Measurements from ENCODE around the gene MAP3K1. TPM values are rescaled to one million over a fixed set of nuclear protein-coding genes. Genes with fewer than 3 reads are reported as not detected.

The MAP3K1 gene
- total RNA-seq, 4 donors from 2014 or later: 19.4 to 26.3 (median 19.7) TPM

- no peak for TF ChIP-seq CTCF (IDR thresholded peaks at IDR 0.05; ENCODE audit: low read depth)
Observed at GRCh38 chr5:56858777-56859442, 43.6 kb downstream of the MAP3K1 start.

GRCh38 chr5:56861893-56862485 is 46.6 kb downstream of the MAP3K1 start:
- no peak for TF ChIP-seq CTCF (IDR thresholded peaks at IDR 0.05; ENCODE audit: low read depth)

DNA sequence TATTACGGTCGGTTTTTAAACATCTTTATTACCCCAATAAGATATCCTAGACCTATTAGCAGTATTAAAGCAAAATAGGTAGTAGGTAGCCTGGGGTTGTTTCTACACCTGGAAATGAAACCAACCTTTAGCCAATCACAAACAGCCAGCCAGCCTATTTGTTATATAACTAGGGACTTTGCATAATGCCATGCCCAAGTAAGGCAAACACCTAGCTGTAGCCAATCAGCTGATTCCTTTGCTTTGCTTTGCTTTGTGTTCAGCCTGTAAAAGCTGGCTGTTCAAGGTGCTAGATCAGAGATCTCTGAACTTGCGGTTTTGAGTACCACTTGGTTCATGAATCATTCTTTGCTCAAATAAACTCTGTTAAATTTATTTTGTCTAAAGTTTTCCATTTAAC is 47.6 kb downstream of the MAP3K1 start:
- no peak for TF ChIP-seq CTCF (IDR thresholded peaks at IDR 0.05; ENCODE audit: low read depth)

DNA sequence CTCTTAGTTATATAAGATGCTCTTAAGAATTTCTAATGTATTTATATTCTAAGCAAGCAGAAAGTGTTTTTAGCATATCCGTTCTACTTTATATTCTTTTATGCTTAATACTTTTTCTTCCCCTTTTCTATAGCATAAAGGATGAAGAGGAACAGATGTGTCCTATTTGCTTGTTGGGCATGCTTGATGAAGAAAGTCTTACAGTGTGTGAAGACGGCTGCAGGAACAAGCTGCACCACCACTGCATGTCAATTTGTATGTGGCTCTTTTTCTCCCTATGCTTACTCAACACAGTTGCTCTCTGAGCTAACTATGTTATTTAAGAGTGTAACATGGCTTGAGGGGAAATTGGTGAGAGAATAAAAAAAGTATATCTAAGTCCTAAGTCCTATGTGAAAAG is 56.4 kb downstream of the MAP3K1 start:
- no peak for TF ChIP-seq CTCF (IDR thresholded peaks at IDR 0.05; ENCODE audit: low read depth)

- no peak for TF ChIP-seq CTCF (IDR thresholded peaks at IDR 0.05; ENCODE audit: low read depth)
Observed at GRCh38 chr5:56873056-56873455, 57.7 kb downstream of the MAP3K1 start.

DNA sequence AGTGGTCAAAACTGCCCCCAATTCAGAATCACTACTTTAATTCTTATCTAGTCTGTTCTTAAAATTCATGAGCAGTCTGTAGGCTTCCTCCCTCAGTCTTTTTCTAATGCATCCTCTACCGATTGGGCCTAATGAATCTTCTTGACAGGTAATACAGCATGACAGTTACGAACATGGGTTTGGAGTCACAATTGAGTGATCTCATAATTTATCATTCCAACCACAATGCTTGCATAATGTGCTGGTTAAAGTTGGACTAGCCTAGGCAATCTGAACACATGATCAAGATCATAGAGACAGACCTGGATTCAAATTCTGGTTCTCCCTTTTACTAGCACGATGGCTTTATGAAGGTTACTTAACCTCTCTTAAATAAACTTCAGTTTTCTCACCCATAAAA is 61.0 kb downstream of the MAP3K1 start:
- no peak for TF ChIP-seq CTCF (IDR thresholded peaks at IDR 0.05; ENCODE audit: low read depth)

- no peak for TF ChIP-seq CTCF (IDR thresholded peaks at IDR 0.05; ENCODE audit: low read depth)
Observed at GRCh38 chr5:56881571-56881970, 66.2 kb downstream of the MAP3K1 start.

All from subcutaneous adipose tissue (tissue), 4 donors.